SU-DHL-6 (cell line): ENCODE measurements around the gene RPRD1B.

Source experiments
- EZH2phosphoT487 ChIP-seq: fragments of 200-600 bp; sonication (generic), shearing (Covaris generic); conservative IDR thresholded peaks from 2 replicates; pipeline ENCODE4 v1.6.1; 2018; ENCODE audit warnings: mild to moderate bottlenecking, antibody characterized with exemption, low read length, moderate library complexity, mixed read lengths
- TF ChIP-seq, protein P1 (sequence below): fragments of 200-600 bp; sonication (generic); IDR thresholded peaks from one replicate; pipeline ENCODE4 v1.5.1; 2017; ENCODE audit warnings: antibody characterized with exemption, mild to moderate bottlenecking, low read length, moderate library complexity; ENCODE audit not compliant: insufficient read depth, poor library complexity, severe bottlenecking

DNA sequence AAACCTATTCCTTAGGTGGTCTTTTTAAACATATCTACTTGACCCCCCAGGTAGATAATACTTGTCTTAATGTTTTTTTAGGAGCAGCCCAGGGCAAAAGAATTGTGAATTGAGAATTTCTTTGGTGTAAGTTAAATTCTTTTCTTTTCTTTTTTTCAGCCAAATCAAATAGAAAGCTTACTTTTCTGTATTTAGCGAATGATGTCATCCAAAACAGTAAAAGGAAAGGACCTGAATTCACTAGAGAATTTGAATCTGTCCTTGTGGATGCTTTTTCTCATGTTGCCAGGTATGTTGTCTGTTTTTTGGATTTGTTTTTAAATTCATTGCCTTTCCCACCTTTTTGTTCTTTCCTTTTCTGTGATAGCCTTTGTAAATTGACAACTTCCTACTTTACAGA lies 6.7 kb downstream of the RPRD1B start:
- TF ChIP-seq, protein P1, sequence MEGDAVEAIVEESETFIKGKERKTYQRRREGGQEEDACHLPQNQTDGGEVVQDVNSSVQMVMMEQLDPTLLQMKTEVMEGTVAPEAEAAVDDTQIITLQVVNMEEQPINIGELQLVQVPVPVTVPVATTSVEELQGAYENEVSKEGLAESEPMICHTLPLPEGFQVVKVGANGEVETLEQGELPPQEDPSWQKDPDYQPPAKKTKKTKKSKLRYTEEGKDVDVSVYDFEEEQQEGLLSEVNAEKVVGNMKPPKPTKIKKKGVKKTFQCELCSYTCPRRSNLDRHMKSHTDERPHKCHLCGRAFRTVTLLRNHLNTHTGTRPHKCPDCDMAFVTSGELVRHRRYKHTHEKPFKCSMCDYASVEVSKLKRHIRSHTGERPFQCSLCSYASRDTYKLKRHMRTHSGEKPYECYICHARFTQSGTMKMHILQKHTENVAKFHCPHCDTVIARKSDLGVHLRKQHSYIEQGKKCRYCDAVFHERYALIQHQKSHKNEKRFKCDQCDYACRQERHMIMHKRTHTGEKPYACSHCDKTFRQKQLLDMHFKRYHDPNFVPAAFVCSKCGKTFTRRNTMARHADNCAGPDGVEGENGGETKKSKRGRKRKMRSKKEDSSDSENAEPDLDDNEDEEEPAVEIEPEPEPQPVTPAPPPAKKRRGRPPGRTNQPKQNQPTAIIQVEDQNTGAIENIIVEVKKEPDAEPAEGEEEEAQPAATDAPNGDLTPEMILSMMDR: no peak
- TF ChIP-seq EZH2phosphoT487: no peak
